H1 (cell line): ENCODE measurements around the gene DERL2. TPM values are rescaled to one million over a fixed set of nuclear protein-coding genes. Genes with fewer than 3 reads are reported as not detected.

ENCODE experiments used
- CTCF ChIA-PET: fragments of 300-600 bp; sonication (Branson Sonifier 250); formaldehyde crosslinking; loops from one replicate; lab custom pipeline; 2021; ENCODE audit not compliant: partially characterized antibody; lab: Charles Lee
- POLR2A ChIA-PET: fragments of 300-600 bp; sonication (Branson Sonifier 250); formaldehyde crosslinking; loops from one replicate; lab custom pipeline; 2021; ENCODE audit warnings: inconsistent platforms; ENCODE audit not compliant: partially characterized antibody; lab: Charles Lee
- DNase-seq, 2 experiments: peaks; one replicate each; pipeline versions ENCODE4 v3.0.0 to v3.0.0-alpha.2; 2010 to 2022; ENCODE audit warnings: low spot score in 2 of 2, low read depth in 1 of 2, mixed read lengths in 1 of 2
- FAIRE-seq: peaks from 2 replicates; lab custom pipeline; 2011; peaks lifted over from hg19 to GRCh38; lab: Jason Lieb, UNC
- H2AFZ ChIP-seq: 2 replicates; pipeline ENCODE4 v1.8.1; 2012; ENCODE audit warnings: low read length, inconsistent platforms
- H2AK5ac ChIP-seq: 2 replicates; pipeline ENCODE4 v1.6.1; 2013; ENCODE audit warnings: low read depth, low read length
- H2BK120ac ChIP-seq: replicated peaks from 2 replicates; pipeline ENCODE3; 2013; ENCODE audit warnings: low read depth, low read length, inconsistent platforms
- H2BK12ac ChIP-seq: 2 replicates; pipeline ENCODE4 v1.6.1; 2013; ENCODE audit warnings: low read depth, low read length
- H2BK15ac ChIP-seq: 2 replicates; pipeline ENCODE4 v1.6.1; 2013; ENCODE audit warnings: low read length
- H2BK20ac ChIP-seq: 2 replicates; pipeline ENCODE4 v1.6.1; 2013; ENCODE audit warnings: low read length
- H2BK5ac ChIP-seq: 2 replicates; pipeline ENCODE4 v1.6.1; 2013; ENCODE audit warnings: low read depth, low read length
- H3K14ac ChIP-seq: 2 replicates; pipeline ENCODE4 v1.6.1; 2013; ENCODE audit warnings: inconsistent platforms; ENCODE audit not compliant: insufficient read length
- H3K18ac ChIP-seq: 2 replicates; pipeline ENCODE4 v1.6.1; 2013; ENCODE audit warnings: low read length; ENCODE audit errors: extremely low read depth
- H3K23ac ChIP-seq: 2 replicates; pipeline ENCODE4 v1.6.1; 2013; ENCODE audit warnings: inconsistent platforms; ENCODE audit not compliant: insufficient read length
- H3K23me2 ChIP-seq: 2 replicates; pipeline ENCODE4 v1.6.1; 2013; ENCODE audit warnings: low read depth, low read length
- H3K27ac ChIP-seq: 2 replicates; pipeline ENCODE4 v1.6.1; 2011; ENCODE audit warnings: low read depth, low read length, inconsistent platforms
- H3K27me3 ChIP-seq, 4 experiments: replicated peaks in 1 of 4; 1 replicate in 1 of 4; 2 replicates in 3 of 4; pipeline versions ENCODE4 v1.6.1 to v1.8.1; 2011 to 2013; ENCODE audit warnings: low read length in 3 of 4, mild to moderate bottlenecking in 3 of 4, inconsistent platforms in 2 of 4, mixed read lengths in 2 of 4, moderate library complexity in 1 of 4; ENCODE audit not compliant: control insufficient read depth in 3 of 4, insufficient read depth in 3 of 4; ENCODE audit errors: extremely low read depth in 1 of 4
- H3K36me3 ChIP-seq, 4 experiments: 2 replicates each; pipeline versions ENCODE4 v1.6.1 to v1.8.1; 2011 to 2013; ENCODE audit warnings: mild to moderate bottlenecking in 4 of 4, low read length in 3 of 4, moderate library complexity in 2 of 4, control low read depth in 1 of 4, inconsistent platforms in 1 of 4; ENCODE audit not compliant: insufficient read depth in 4 of 4, control insufficient read depth in 2 of 4
- H3K4ac ChIP-seq: replicated peaks from 2 replicates; pipeline ENCODE3; 2013; ENCODE audit warnings: low read length, low read depth, mixed read lengths, inconsistent platforms; ENCODE audit not compliant: insufficient read length
- H3K4me1 ChIP-seq, 4 experiments: replicated peaks in 1 of 4; 1 replicate in 1 of 4; 2 replicates in 3 of 4; pipeline versions ENCODE4 v1.6.1 to v1.8.1; 2011 to 2013; ENCODE audit warnings: low read length in 3 of 4, inconsistent platforms in 2 of 4, mixed read lengths in 1 of 4; ENCODE audit not compliant: insufficient read depth in 4 of 4, control insufficient read depth in 3 of 4
- H3K4me2 ChIP-seq, 2 experiments: 2 replicates each; pipeline versions ENCODE4 v1.6.1 to v1.8.1; 2011 to 2013; ENCODE audit warnings: low read depth in 2 of 2, low read length in 2 of 2, control low read depth in 1 of 2, inconsistent platforms in 1 of 2, mild to moderate bottlenecking in 1 of 2; ENCODE audit not compliant: insufficient read depth in 1 of 2
- H3K4me3 ChIP-seq, 4 experiments: fragments of 200-600, 300-600 bp in 1 of 4; sonication (generic), shearing (Covaris generic), sonication (Bioruptor Twin) in 1 of 4; 2 replicates each; pipeline versions ENCODE4 v1.5.1 to v1.8.1; 2011 to 2016; ENCODE audit warnings: low read length in 4 of 4, low read depth in 3 of 4, control low read depth in 2 of 4, inconsistent platforms in 2 of 4, mild to moderate bottlenecking in 2 of 4, mixed read lengths in 1 of 4, moderate library complexity in 1 of 4; ENCODE audit not compliant: insufficient read depth in 2 of 4; ENCODE audit errors: extremely low read depth in 1 of 4
- H3K56ac ChIP-seq: replicated peaks from 2 replicates; pipeline ENCODE3; 2013; ENCODE audit warnings: low read depth, mild to moderate bottlenecking, mixed read lengths, low read length, inconsistent platforms; ENCODE audit not compliant: insufficient read length
- H3K79me1 ChIP-seq: 2 replicates; pipeline ENCODE4 v1.6.1; 2013; ENCODE audit warnings: low read depth, low read length, control low read depth
- H3K79me2 ChIP-seq, 2 experiments: 2 replicates each; pipeline versions ENCODE4 v1.6.1 to v1.8.1; 2012 to 2013; ENCODE audit warnings: low read length in 2 of 2, mild to moderate bottlenecking in 2 of 2, inconsistent platforms in 1 of 2; ENCODE audit not compliant: insufficient read depth in 2 of 2, control insufficient read depth in 1 of 2
- H3K9ac ChIP-seq, 4 experiments: replicated peaks in 1 of 4; 1 replicate in 1 of 4; 2 replicates in 3 of 4; pipeline versions ENCODE4 v1.6.1 to v1.8.1; 2011 to 2013; ENCODE audit warnings: low read depth in 3 of 4, low read length in 3 of 4, control low read depth in 2 of 4, mild to moderate bottlenecking in 2 of 4, moderate library complexity in 2 of 4, inconsistent platforms in 1 of 4; ENCODE audit errors: extremely low read depth in 1 of 4
- H3K9me3 ChIP-seq, 2 experiments: 2 replicates each; pipeline versions ENCODE4 v1.6.1 to v1.8.1; 2012 to 2013; ENCODE audit warnings: mild to moderate bottlenecking in 2 of 2, moderate library complexity in 2 of 2, control low read depth in 1 of 2, inconsistent platforms in 1 of 2, low read depth in 1 of 2, low read length in 1 of 2, mixed read lengths in 1 of 2; ENCODE audit not compliant: insufficient read depth in 2 of 2
- H4K20me1 ChIP-seq, 2 experiments: replicated peaks in 1 of 2; 2 replicates each; pipeline versions ENCODE3 to v1.8.1; 2011 to 2013; ENCODE audit warnings: inconsistent platforms in 2 of 2, low read length in 2 of 2, mild to moderate bottlenecking in 1 of 2; ENCODE audit not compliant: insufficient read depth in 2 of 2, control insufficient read depth in 1 of 2
- H4K5ac ChIP-seq: 2 replicates; pipeline ENCODE4 v1.6.1; 2013; ENCODE audit warnings: low read length, low read depth, mixed read lengths, inconsistent platforms; ENCODE audit not compliant: insufficient read length
- H4K8ac ChIP-seq: 2 replicates; pipeline ENCODE4 v1.8.0; 2013; ENCODE audit warnings: mild to moderate bottlenecking, moderate library complexity, low read length, inconsistent platforms; ENCODE audit not compliant: insufficient read depth; ENCODE audit errors: extremely low read depth
- H4K91ac ChIP-seq: replicated peaks from 2 replicates; pipeline ENCODE3; 2013; ENCODE audit warnings: low read length, mixed read lengths, inconsistent platforms; ENCODE audit not compliant: insufficient read length
- CTBP2 ChIP-seq: IDR thresholded peaks from 2 replicates; pipeline ENCODE4 v1.7.0; 2011; ENCODE audit warnings: borderline replicate concordance, mild to moderate bottlenecking, moderate library complexity, mixed read lengths, low read length; ENCODE audit not compliant: insufficient read depth, insufficient read length
- NRF1 ChIP-seq: IDR thresholded peaks from 2 replicates; pipeline ENCODE4 v1.6.1; 2011; ENCODE audit warnings: mild to moderate bottlenecking, low read depth, low read length, improper control_type of control experiment
- WGBS, 2 experiments: shearing (Covaris generic) in 1 of 2; methylation state at CpG; one replicate each; pipeline versions ENCODE4 v1.1.6 to v1.1.7; 2013 to 2015; ENCODE audit warnings: low lambda C conversion rate in 2 of 2, mixed read lengths in 2 of 2, inconsistent platforms in 1 of 2, low coverage in 1 of 2, missing lambda C conversion rate in 1 of 2; ENCODE audit not compliant: insufficient replicate concordance in 2 of 2, insufficient coverage in 1 of 2, insufficient read length in 1 of 2; ENCODE audit errors: extremely low coverage in 1 of 2, missing lambda C conversion rate in 1 of 2; 5-methylcytosine and 5-hydroxymethylcytosine counted together
- polyA plus RNA-seq, 7 experiments: library from polyadenylated mRNA; depleted of rRNA in 3 of 7; stranded (reverse) in 5 of 7; unstranded in 2 of 7; fragments of >200 nt in 5 of 7; fragments of 200-250 nt in 2 of 7; gene quantifications; 1 replicate in 5 of 7; 2 replicates in 1 of 7; 4 replicates in 1 of 7; pipeline versions ENCODE4 v1.2.1 to v1.2.3, GENCODE V29; 2011 to 2013; ENCODE audit warnings: missing spikeins in 2 of 7, mixed read lengths in 2 of 7
- total RNA-seq: library from RNA; stranded (reverse); fragmentation: NEBNext Ultra II Directional; extraction: Animal tissue kit (Norgen Biotek cat#: 25700); gene quantifications from 2 replicates; pipeline ENCODE4 v1.2.1, GENCODE V29; 2021
- TF ChIP-seq, protein P1 (sequence below): IDR thresholded peaks from 2 replicates; pipeline ENCODE4 v1.6.1; 2012; ENCODE audit warnings: inconsistent platforms

The DERL2 gene
- total and polyA plus RNA-seq, 2 of the 8 experiments (the other 6 are each of a cell fraction or from before 2014, with no cell fraction given): 55.3 to 58.4 TPM

DNA sequence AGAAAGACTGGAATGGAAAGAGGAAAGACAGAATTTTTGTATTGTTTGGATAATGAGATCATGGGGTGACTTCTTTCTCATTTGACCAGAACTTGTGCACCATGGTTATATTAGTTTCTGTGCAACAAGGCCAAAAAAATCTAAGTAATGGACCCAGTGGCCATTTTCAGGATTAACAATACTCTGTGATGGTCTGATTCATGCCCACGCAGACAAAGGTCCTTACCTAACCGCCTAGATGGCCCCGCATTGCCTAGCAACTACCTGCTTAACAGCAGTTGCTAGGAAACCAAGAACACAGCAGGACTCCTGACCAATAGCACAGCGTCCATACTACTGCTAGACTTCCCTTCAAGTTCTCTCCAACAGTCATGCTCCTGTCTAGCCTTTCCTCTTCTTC lies 22.8 kb upstream of the DERL2 start:
- no peak overlapping the region for H2BK20ac ChIP-seq
- H4K5ac ChIP-seq: no peak overlapping the region
- no peak overlapping the region for H2BK120ac ChIP-seq
- no peak overlapping the region for H3K4me3 ChIP-seq
- no peak overlapping the region for H4K8ac ChIP-seq
- POLR2A ChIA-PET: interaction anchor here (0.9 kb wide), 1 partner anchor 8 kb away, joined by 3 read pairs; a partner anchor contains a TSS
- H3K79me2 ChIP-seq: no peaks in the 10 kb centered on the region
- 0 out of 2 replicates have a peak overlapping the region, but pooled peaks have one; percentile 25 for H2AFZ ChIP-seq
- no peaks in the 10 kb centered on the region for H4K20me1 ChIP-seq
- no peaks in the 10 kb centered on the region for H3K79me1 ChIP-seq
- H3K23me2 ChIP-seq: no peaks in the 10 kb centered on the region
- no peak overlapping the region for H3K14ac ChIP-seq
- peak; percentile 87 for FAIRE-seq
- no peak overlapping the region for H3K18ac ChIP-seq
- WGBS, 2 experiments: 32% methylated on average over 4 of the region's 4 CpGs; no CpG with 5 or more reads in 1 of the 2 experiments
- no peak overlapping the region for H3K56ac ChIP-seq
- no peak overlapping the region for H2BK15ac ChIP-seq
- no peak overlapping the region for H3K4ac ChIP-seq
- no peak for DNase-seq
- H2BK12ac ChIP-seq: no peak overlapping the region
- no peaks in the 10 kb centered on the region for H3K9me3 ChIP-seq
- peaks cover 0 to 3% (median 0%) of the 10 kb centered on the region in 4 experiments; a peak in 1 of 7 replicates for H3K4me1 ChIP-seq
- no peak overlapping the region for H4K91ac ChIP-seq
- H3K27ac ChIP-seq: no peak overlapping the region
- no peak for TF ChIP-seq NRF1
- TF ChIP-seq, protein P1, sequence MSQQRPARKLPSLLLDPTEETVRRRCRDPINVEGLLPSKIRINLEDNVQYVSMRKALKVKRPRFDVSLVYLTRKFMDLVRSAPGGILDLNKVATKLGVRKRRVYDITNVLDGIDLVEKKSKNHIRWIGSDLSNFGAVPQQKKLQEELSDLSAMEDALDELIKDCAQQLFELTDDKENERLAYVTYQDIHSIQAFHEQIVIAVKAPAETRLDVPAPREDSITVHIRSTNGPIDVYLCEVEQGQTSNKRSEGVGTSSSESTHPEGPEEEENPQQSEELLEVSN: no peak
- TF ChIP-seq CTBP2: no peak
- TF ChIP-seq, all 59 proteins: peak for 0
- Histone ChIP-seq H3K9ac (no peak overlapping the region; a peak in 1 of 7 replicates), H3K23ac (no peak overlapping the region), H2AK5ac (no peak overlapping the region), H2BK5ac (no peak overlapping the region), H3K4me2 (0 out of 4 replicates have a peak overlapping the region, but pooled peaks of 1 of the 2 experiments have one; percentile 3), H3K27me3 (no peaks in the 10 kb centered on the region; a peak in 1 of 7 replicates), H3K36me3 (no peaks in the 10 kb centered on the region)
- CTCF ChIA-PET: interaction anchor here (0.7 to 1.4 kb wide), 2 partner anchors 20 to 22 kb away, joined by 3 read pairs; partner anchors contain the start of genes DERL2 and MIS12
